ENCODE results near the gene TNNT3.
A peak's percentile ranks its signal among the peaks of the same experiment; 100 is the strongest.

The TNNT3 gene

GRCh38 chr11:1924646-1925372, 5.3 kb downstream of the TNNT3 start:
- peak; percentile 21 for DNase-seq (ENCODE audit: low spot score)
- TF ChIP-seq CTCF (IDR thresholded peaks at IDR 0.05; ENCODE audit: extremely low read depth, missing control alignments) = no peak

GRCh38 chr11:1925373-1926155, 6.1 kb downstream of the TNNT3 start:
- TF ChIP-seq CTCF (IDR thresholded peaks at IDR 0.05; ENCODE audit: extremely low read depth, missing control alignments) = no peak
- DNase-seq (ENCODE audit: low spot score) = peak; percentile 17

GRCh38 chr11:1926156-1927025, 6.9 kb downstream of the TNNT3 start:
- no peak for DNase-seq (ENCODE audit: low spot score)
- no peak for TF ChIP-seq CTCF (IDR thresholded peaks at IDR 0.05; ENCODE audit: extremely low read depth, missing control alignments)

GRCh38 chr11:1927026-1927847, 7.7 kb downstream of the TNNT3 start:
- TF ChIP-seq CTCF (IDR thresholded peaks at IDR 0.05; ENCODE audit: extremely low read depth, missing control alignments) = no peak
- peak; percentile 28 for DNase-seq (ENCODE audit: low spot score)

GRCh38 chr11:1927848-1928469, 8.5 kb downstream of the TNNT3 start:
- DNase-seq (ENCODE audit: low spot score) = peak; percentile 24
- no peak for TF ChIP-seq CTCF (IDR thresholded peaks at IDR 0.05; ENCODE audit: extremely low read depth, missing control alignments)

GRCh38 chr11:1928470-1928890, 9.0 kb downstream of the TNNT3 start:
- TF ChIP-seq CTCF (IDR thresholded peaks at IDR 0.05; ENCODE audit: extremely low read depth, missing control alignments) = no peak

More at GRCh38 chr11:1928470-1928890, 9.0 kb downstream of the TNNT3 start:
- peak; percentile 26 for DNase-seq (ENCODE audit: low spot score)
